Trophoblast cell (in vitro differentiated cells and primary cell): Measurements from ENCODE around the gene MCM5. TPM values are rescaled to one million over a fixed set of nuclear protein-coding genes. Genes with fewer than 3 reads are reported as not detected.

Source experiments
- DNase-seq, 2 donors: peaks; one replicate each; pipeline ENCODE4 v3.0.0-alpha.2; 2016
- H2AFZ ChIP-seq: 2 replicates; pipeline ENCODE4 v1.6.1; 2013; ENCODE audit warnings: low read length, moderate library complexity, mild to moderate bottlenecking; ENCODE audit not compliant: insufficient read depth, poor library complexity
- H2AK5ac ChIP-seq: 2 replicates; pipeline ENCODE4 v1.6.1; 2013; ENCODE audit warnings: mild to moderate bottlenecking, low read length
- H2BK120ac ChIP-seq: 2 replicates; pipeline ENCODE4 v1.6.1; 2013; ENCODE audit warnings: low read length, mild to moderate bottlenecking, moderate library complexity; ENCODE audit not compliant: insufficient read depth, poor library complexity
- H2BK12ac ChIP-seq: 2 replicates; pipeline ENCODE4 v1.6.1; 2013; ENCODE audit warnings: mild to moderate bottlenecking, low read length, moderate library complexity
- H2BK5ac ChIP-seq: 2 replicates; pipeline ENCODE4 v1.6.1; 2013; ENCODE audit warnings: low read length, low read depth, moderate library complexity, mild to moderate bottlenecking; ENCODE audit not compliant: poor library complexity
- H3K14ac ChIP-seq: 2 replicates; pipeline ENCODE4 v1.6.1; 2013; ENCODE audit warnings: mild to moderate bottlenecking, low read length
- H3K18ac ChIP-seq: 2 replicates; pipeline ENCODE4 v1.6.1; 2013; ENCODE audit warnings: mild to moderate bottlenecking, low read length
- H3K23ac ChIP-seq: 2 replicates; pipeline ENCODE4 v1.6.1; 2013; ENCODE audit warnings: low read length
- H3K27ac ChIP-seq: 2 replicates; pipeline ENCODE4 v1.5.1; 2013; ENCODE audit warnings: low read depth, mild to moderate bottlenecking, inconsistent platforms, low read length, moderate library complexity
- H3K27me3 ChIP-seq: 2 replicates; pipeline ENCODE4 v1.6.1; 2013; ENCODE audit warnings: inconsistent platforms, mild to moderate bottlenecking, low read length, moderate library complexity; ENCODE audit not compliant: insufficient read depth
- H3K36me3 ChIP-seq, 2 experiments: 1 replicate in 1 of 2; 2 replicates in 1 of 2; pipeline ENCODE4 v1.6.1; 2013; ENCODE audit warnings: low read length in 2 of 2, mild to moderate bottlenecking in 2 of 2, moderate library complexity in 1 of 2; ENCODE audit not compliant: insufficient read depth in 2 of 2, control insufficient read depth in 1 of 2
- H3K4ac ChIP-seq: 2 replicates; pipeline ENCODE4 v1.6.1; 2013; ENCODE audit warnings: low read depth, mild to moderate bottlenecking, low read length, moderate library complexity
- H3K4me1 ChIP-seq, 2 experiments: 1 replicate in 1 of 2; 2 replicates in 1 of 2; pipeline ENCODE4 v1.6.1; 2013; ENCODE audit warnings: low read length in 2 of 2, mild to moderate bottlenecking in 2 of 2, moderate library complexity in 1 of 2; ENCODE audit not compliant: insufficient read depth in 2 of 2, control insufficient read depth in 1 of 2
- H3K4me2 ChIP-seq: 2 replicates; pipeline ENCODE4 v1.6.1; 2013; ENCODE audit warnings: inconsistent platforms, mild to moderate bottlenecking, low read length, moderate library complexity
- H3K4me3 ChIP-seq: 2 replicates; pipeline ENCODE4 v1.5.1; 2013; ENCODE audit warnings: mild to moderate bottlenecking, low read depth, low read length, inconsistent platforms
- H3K79me1 ChIP-seq: one replicate; pipeline ENCODE4 v1.6.1; 2013; ENCODE audit warnings: low read length
- H3K79me2 ChIP-seq: 2 replicates; pipeline ENCODE4 v1.6.1; 2013; ENCODE audit warnings: low read length, mild to moderate bottlenecking; ENCODE audit not compliant: control insufficient read depth, insufficient read depth, poor library complexity
- H3K9ac ChIP-seq: 2 replicates; pipeline ENCODE4 v1.6.1; 2013; ENCODE audit warnings: mild to moderate bottlenecking, low read length
- H3K9me3 ChIP-seq: 2 replicates; pipeline ENCODE4 v1.6.1; 2013; ENCODE audit warnings: low read depth, mild to moderate bottlenecking, control low read depth, inconsistent platforms, low read length; ENCODE audit not compliant: insufficient read depth
- H4K12ac ChIP-seq: 2 replicates; pipeline ENCODE4 v1.6.1; 2013; ENCODE audit warnings: low read depth, mild to moderate bottlenecking, low read length, moderate library complexity
- H4K8ac ChIP-seq: 2 replicates; pipeline ENCODE4 v1.6.1; 2013; ENCODE audit warnings: low read depth, mild to moderate bottlenecking, low read length, moderate library complexity
- H4K91ac ChIP-seq: one replicate; pipeline ENCODE4 v1.6.1; 2013; ENCODE audit warnings: low read depth, mild to moderate bottlenecking, low read length, moderate library complexity
- WGBS: extraction: QIAGEN DNeasy Blood & Tissue Kit; methylation state at CpG from one replicate; pipeline ENCODE4 v1.1.7; 2013; ENCODE audit warnings: missing lambda C conversion rate; ENCODE audit not compliant: insufficient read length, insufficient coverage; ENCODE audit errors: extremely low coverage; 5-methylcytosine and 5-hydroxymethylcytosine counted together
- polyA plus RNA-seq: library from polyadenylated mRNA; stranded (reverse); fragments of 200-250 nt; gene quantifications from 2 replicates; pipeline ENCODE4 v1.2.3, GENCODE V29; 2013

The MCM5 gene
- 35.5 and 35.9 TPM in 2 replicates for polyA plus RNA-seq

- H2BK12ac ChIP-seq: no peak within 1 kb of the TSS
- peak within 1 kb of the TSS; percentile 45 for H2BK5ac ChIP-seq
- H4K8ac ChIP-seq: peak within 1 kb of the TSS; percentile 88
- H3K4me1 ChIP-seq: peaks cover 0 to 6% of the 10 kb centered on the region in 2 experiments
- peak within 1 kb of the TSS; percentile 79 for H3K14ac ChIP-seq
- H3K23ac ChIP-seq: no peak within 1 kb of the TSS
- peak within 1 kb of the TSS; percentile 81 for H2AFZ ChIP-seq
- peak; percentile 96 to 99 for DNase-seq
- no peaks in the 10 kb centered on the region for H3K27me3 ChIP-seq
- H3K79me2 ChIP-seq: peaks cover 7% of the 10 kb centered on the region
- H3K4me2 ChIP-seq: peak within 1 kb of the TSS; percentile 70
- H3K4me3 ChIP-seq: peak within 1 kb of the TSS; percentile 79
- H4K12ac ChIP-seq: peak within 1 kb of the TSS; percentile 67
- H2AK5ac ChIP-seq: peak within 1 kb of the TSS; percentile 71
- H3K27ac ChIP-seq: no peak within 1 kb of the TSS
- WGBS: no CpG with 5 or more reads among the region's 64 CpGs
- H3K18ac ChIP-seq: peak within 1 kb of the TSS; percentile 80
- peak within 1 kb of the TSS; percentile 76 for H3K9ac ChIP-seq
- peak within 1 kb of the TSS; percentile 83 for H3K4ac ChIP-seq
- peaks cover 9% of the 10 kb centered on the region for H3K79me1 ChIP-seq
- H3K9me3 ChIP-seq: no peaks in the 10 kb centered on the region
- peak within 1 kb of the TSS; percentile 63 for H4K91ac ChIP-seq
- H2BK120ac ChIP-seq: peak within 1 kb of the TSS; percentile 77
- H3K36me3 ChIP-seq: peaks cover 12 to 19% of the 10 kb centered on the region in 2 experiments
Observed at GRCh38 chr22:35399678-35400500, at the start of gene MCM5. Gene MCM5, plus strand, starts transcription at chr22:35400140. Its CDS starts 299 bp downstream, at chr22:35400439.

- Histone ChIP-seq H3K23ac (no peak overlapping the region), H2BK5ac (no peak overlapping the region), H3K4me3 (peak overlapping the region; percentile 66), H3K4ac (peak overlapping the region; percentile 10), H3K36me3 (peaks cover 14 to 18% of the 10 kb centered on the region in 2 experiments), H3K9me3 (peaks cover 2% of the 10 kb centered on the region), H3K79me2 (no peaks in the 10 kb centered on the region), H4K91ac (peak overlapping the region; percentile 36), H3K79me1 (peaks cover 4% of the 10 kb centered on the region), H4K8ac (peak overlapping the region; percentile 64), H2AFZ (no peak overlapping the region), H2BK12ac (peak overlapping the region; percentile 14), H3K27ac (no peak overlapping the region), H3K4me2 (peak overlapping the region; percentile 93), H2AK5ac (no peak overlapping the region), H4K12ac (no peak overlapping the region), H3K27me3 (no peaks in the 10 kb centered on the region), H2BK120ac (no peak overlapping the region), H3K18ac (peak overlapping the region; percentile 3), H3K9ac (peak overlapping the region; percentile 66), H3K14ac (peak overlapping the region; percentile 33), H3K4me1 (peaks cover 9 to 10% of the 10 kb centered on the region in 2 experiments)
- no CpG with 5 or more reads among the region's 47 CpGs for WGBS
- DNase-seq: peak; percentile 86 to 93
Observed at GRCh38 chr22:35350539-35351503, 49.1 kb upstream of the MCM5 start.

- Histone ChIP-seq H3K79me1 (peaks cover 4% of the 10 kb centered on the region), H3K9ac (no peak overlapping the region), H3K23ac (no peak overlapping the region), H3K9me3 (peaks cover 2% of the 10 kb centered on the region), H3K4me2 (no peak overlapping the region), H2BK120ac (no peak overlapping the region), H3K4ac (no peak overlapping the region), H2AFZ (no peak overlapping the region), H3K27ac (no peak overlapping the region), H2AK5ac (no peak overlapping the region), H2BK5ac (no peak overlapping the region), H3K36me3 (peaks cover 2 to 4% of the 10 kb centered on the region in 2 experiments), H3K18ac (no peak overlapping the region), H3K27me3 (no peaks in the 10 kb centered on the region), H4K12ac (no peak overlapping the region), H4K8ac (no peak overlapping the region), H3K4me1 (peaks cover 9 to 10% of the 10 kb centered on the region in 2 experiments), H3K79me2 (no peaks in the 10 kb centered on the region), H2BK12ac (no peak overlapping the region), H3K14ac (no peak overlapping the region), H4K91ac (no peak overlapping the region), H3K4me3 (no peak overlapping the region)
- DNase-seq: peak; percentile 62 to 68
- WGBS: no CpG with 5 or more reads among the region's 19 CpGs
Observed at GRCh38 chr22:35352214-35353111, 47.5 kb upstream of the MCM5 start.
